Measurements from ENCODE around the gene FSTL5.
A peak's percentile ranks its signal among the peaks of the same experiment; 100 is the strongest.

The FSTL5 gene

DNA sequence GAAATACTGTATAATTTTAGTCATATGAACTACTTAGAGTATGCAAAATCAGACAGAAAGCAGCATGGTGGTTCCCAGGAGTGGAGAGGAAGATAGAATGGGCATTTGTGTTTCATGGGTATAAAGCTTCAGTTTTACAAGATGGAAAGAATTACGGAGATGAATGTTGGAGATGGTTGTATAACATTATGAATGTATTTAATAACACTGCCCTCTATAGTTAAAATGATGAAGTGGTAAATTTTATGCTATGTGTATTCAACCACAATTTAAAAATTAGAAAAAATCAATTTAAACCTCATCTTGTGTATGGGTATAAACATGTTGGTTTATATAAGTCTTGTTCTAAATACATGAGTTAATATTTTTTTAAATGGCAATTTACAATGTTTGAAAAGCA is 521.1 kb downstream of the FSTL5 start:
- TF ChIP-seq GATA1 (IDR thresholded peaks at IDR 0.05; ENCODE audit: low read depth, low read length): no peak
- no peak for TF ChIP-seq POLR2A (IDR thresholded peaks at IDR 0.05; ENCODE audit: low read length)
- no peak for DNase-seq

DNA sequence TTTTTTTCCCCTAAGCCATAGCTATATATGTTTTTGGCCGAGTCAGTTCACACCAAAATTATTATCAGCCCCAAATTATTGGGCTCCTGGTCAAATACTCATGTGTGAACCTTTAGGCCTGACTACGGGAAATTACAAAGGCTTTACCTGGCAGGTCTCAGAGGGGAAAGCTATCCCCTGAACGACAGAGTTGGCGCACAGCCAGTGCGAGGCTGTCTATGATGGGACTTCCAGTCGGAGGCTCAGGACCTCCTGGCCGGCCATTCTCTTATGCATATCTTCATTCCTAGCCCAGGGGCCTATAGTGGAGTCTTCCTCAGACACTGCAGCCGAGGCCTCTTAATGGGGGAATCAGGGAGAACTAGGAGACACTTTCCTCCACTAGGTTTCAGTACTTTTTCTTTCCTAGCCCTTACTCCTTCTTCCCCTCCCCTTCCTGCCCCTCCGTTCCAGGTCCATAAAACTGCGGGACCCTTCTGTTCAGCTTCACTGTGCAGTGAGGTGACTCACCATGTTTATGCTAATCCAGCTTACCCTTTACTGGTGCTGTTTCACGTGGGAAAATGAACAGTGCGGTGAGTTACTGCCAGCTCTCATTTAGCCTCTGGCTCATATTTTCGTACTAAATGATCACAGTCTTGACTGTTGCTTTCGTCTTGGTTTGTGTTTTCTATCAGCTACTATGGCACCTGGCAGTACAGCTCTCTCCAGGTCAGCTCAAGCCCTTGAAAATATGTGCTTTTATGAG is 533.9 kb downstream of the FSTL5 start:
- no peak for DNase-seq
- no peak for TF ChIP-seq POLR2A (IDR thresholded peaks at IDR 0.05; ENCODE audit: low read length)

DNA sequence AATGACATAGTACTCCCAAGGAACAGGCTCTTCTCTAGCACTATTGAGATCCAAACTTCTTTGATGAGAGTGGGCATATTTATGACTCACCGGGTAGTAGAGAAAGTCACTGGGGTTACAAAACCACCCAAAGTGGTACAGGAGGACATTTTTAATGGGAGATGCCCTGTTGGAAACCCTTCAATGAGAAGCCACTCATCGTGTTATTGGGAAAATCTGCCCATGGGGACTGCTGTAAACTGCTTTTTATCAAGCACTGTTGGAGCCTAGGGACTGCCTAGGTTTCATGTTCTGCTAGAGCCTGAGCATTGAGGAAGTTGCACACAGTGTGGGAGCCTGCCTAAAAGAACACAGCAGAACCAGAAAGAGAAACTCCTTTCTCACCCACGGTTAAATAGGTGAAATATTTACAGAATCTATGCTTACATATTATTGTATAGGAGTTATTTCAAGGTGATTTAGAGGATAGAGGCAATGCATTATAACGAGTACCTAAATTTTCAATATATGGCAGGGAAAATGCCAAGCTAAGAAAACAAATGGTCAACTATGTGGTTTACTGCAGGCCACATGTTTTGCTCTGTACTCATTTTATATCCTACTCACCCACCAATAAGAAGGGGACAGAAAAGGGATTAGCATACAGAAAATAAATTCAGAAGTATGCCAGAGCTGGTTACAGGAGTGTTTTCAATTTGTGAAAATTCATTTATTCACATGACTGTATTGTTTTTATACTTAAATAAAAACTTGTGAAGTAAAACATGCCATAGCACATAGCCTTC is 559.1 kb downstream of the FSTL5 start:
- no peak for DNase-seq
- TF ChIP-seq POLR2A (IDR thresholded peaks at IDR 0.05; ENCODE audit: low read length) (no peak), GATA1 (IDR thresholded peaks at IDR 0.05; ENCODE audit: low read depth, low read length) (no peak)

DNA sequence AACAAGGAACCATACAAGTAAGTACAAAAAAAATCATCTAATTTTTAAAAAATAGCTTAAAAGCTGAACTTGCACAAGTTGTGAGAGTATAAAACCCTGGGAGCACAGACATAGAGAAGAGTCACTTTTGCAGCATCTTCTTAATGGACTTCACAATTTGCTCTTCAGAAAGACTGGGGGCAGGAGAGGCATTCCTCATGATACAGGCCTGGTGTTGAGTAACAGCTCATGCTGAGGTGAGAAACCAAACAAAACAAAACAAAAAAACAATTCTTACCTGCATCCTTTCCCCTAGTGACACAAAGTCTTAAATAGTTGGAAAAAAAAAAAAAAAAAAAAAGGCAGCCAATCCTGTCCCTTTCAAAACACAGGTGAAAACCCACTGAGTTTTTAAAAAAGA is 562.8 kb downstream of the FSTL5 start:
- DNase-seq: no peak
- no peak for TF ChIP-seq GATA1 (IDR thresholded peaks at IDR 0.05; ENCODE audit: low read depth, low read length)
- TF ChIP-seq POLR2A (IDR thresholded peaks at IDR 0.05; ENCODE audit: low read length): no peak

DNA sequence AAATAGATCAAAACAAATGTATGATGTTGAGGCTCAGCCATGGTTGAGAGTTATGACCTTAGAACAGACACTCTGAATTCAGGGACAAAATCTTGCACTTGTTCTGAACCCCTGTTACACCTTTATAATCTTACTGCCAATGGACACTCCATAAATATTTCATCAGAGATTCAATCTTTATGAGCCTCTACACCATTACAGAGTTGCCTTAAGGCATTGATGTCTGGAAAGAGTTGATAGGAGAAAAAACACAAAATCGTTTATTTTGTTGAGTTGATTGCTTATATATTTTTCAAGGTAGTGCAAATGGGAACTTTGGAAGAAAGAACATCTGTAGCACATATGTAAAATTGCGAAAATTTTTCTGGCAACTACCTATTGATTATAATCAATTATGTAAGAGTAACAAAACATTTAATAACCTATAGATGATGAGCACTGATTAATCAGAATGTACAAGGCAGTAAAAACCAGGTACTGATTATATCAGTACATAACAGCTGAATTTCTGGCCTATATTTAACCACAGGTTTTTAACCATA is 568.5 kb downstream of the FSTL5 start:
- no peak for TF ChIP-seq GATA1 (IDR thresholded peaks at IDR 0.05; ENCODE audit: low read depth, low read length)
- DNase-seq: no peak

DNA sequence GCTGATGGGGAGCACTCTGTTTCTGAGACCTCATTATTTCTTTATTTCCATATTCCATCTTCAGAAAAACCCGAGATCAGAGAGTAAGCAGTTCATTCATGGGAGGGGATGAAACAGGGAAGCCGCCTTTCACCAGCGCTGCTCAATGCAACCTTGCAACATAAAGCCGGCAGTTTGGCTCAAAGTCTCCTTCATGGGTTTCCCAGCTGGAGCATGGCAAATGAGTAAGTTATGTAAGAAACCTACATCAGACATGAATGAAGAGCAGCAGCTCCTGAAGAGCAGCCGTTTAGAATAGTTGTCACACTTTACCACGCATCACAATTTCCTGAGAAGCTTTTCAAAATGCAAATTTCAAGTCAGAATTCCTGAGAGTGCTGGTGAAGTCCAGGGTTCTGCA is 578.8 kb downstream of the FSTL5 start:
- TF ChIP-seq POLR2A (IDR thresholded peaks at IDR 0.05; ENCODE audit: low read length): no peak
- no peak for TF ChIP-seq GATA1 (IDR thresholded peaks at IDR 0.05; ENCODE audit: low read depth, low read length)

DNA sequence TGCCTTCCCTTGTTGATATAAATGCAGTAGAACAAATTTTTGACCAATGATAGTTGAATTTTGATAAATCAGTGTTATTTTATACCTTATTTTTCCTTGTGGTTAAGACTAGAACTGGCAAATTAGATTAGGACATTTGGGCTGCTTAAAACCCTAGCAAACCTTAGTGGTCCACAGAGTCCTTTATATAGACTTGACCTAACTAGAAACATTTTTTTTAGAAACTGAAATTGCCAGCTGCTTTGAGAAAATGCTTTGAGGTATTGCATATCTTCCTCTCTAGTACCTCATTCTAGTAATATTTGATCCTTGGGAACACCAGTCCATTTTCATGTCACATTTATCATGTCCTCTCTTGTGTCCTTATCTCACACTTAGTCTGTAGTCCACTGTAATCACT is 580.3 kb downstream of the FSTL5 start:
- TF ChIP-seq POLR2A (IDR thresholded peaks at IDR 0.05; ENCODE audit: low read length): no peak
- no peak for TF ChIP-seq GATA1 (IDR thresholded peaks at IDR 0.05; ENCODE audit: low read depth, low read length)
- no peak for DNase-seq

More for the DNA sequence above, 578.8 kb downstream of the FSTL5 start:
- DNase-seq: no peak

DNA sequence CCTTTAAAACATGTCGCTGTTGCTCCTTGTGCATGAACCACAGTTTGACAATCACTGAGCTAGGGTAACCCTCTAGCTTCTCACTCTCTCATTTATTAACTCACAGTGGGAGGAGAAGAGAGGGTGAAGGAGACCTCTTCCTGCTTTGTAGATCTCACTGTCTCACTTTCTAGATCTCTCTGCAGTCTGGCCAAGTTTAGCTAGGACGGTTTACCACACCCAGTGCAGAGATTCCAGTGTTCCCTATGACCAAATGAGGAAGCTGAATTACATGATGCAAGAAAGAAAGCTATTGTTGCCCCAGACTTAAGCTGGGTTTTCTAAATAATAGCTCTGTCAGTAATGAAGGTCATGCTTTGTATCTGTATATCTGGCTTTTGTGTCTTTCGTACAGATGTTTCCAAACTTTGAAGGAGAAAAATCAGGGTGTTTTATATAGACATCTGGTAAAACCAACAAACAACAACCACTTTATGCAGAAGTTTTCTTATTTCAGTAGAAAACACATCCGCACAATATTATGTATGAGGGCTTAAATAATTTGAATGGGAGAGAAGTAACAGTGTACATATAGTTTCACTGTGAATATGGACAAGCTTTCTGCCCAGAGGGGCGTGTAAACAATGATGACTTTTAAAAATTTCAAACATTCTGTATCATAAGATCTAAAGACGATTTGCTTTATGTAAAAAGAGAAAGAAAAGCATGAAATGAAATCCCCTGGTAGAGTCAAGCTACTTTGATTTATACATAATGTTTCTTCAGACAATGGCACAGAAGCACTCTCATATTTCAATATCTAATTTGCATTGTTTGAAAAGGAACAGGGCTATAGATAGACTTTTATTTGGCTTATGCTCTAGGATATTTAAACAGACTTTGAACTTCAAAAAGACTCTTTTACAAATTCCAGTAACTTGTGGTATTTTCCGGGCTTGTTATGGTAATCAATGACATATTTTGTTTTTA is 582.3 kb downstream of the FSTL5 start:
- no peak for DNase-seq
- TF ChIP-seq POLR2A (IDR thresholded peaks at IDR 0.05; ENCODE audit: low read length) (no peak), GATA1 (IDR thresholded peaks at IDR 0.05; ENCODE audit: low read depth, low read length) (no peak)

DNA sequence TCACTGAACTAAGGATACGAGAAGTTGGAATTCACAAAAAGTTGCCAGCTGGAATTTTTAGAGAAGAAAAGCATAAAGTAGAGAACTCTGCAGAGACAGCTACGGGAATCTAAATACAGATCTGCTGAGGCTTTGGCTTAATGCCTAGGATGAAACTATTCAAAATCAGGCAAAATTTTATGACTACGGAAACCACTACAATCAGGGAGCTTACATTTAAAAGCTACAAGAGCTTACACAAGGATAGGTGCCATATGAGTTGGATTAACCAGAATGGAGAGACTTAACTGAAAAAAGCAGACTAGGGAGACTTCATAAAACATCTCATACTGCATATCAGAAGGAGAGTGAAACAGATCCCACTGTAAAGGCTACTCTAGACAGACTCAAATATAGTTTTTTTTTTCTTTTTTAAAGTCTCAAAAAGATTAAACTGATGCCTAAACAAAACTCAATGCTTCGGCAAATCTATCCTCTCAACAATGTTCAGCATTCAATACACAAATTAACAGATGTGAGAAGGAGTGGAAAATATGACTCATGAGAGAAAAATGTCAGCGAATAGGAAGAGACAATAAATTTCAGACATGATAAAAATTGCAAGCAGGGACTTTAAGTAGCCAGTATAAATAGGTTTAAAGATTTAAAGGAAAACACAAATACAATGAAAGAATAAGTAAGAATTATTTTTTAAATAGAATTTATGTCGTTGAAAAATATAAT is 586.1 kb downstream of the FSTL5 start:
- no peak for TF ChIP-seq GATA1 (IDR thresholded peaks at IDR 0.05; ENCODE audit: low read depth, low read length)
- TF ChIP-seq POLR2A (IDR thresholded peaks at IDR 0.05; ENCODE audit: low read length): no peak
- no peak for DNase-seq

DNA sequence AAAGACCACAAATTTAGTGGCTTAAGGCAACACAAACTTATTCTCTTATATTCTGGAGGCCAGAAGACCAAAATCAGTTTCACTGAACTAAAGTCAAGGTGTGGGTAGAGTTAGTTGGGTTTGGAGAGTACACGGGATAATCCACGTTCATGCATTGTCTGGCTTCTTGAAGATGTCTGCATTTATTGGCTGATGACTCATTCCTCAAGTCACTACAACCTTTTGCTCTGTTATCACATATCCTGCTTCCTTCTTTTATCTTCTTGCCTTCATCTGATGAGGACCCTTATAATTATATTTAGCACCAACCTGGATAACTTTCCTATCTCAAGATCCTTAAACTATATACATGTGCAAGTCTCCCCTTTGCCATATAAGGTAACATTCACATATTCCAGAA is 590.0 kb downstream of the FSTL5 start:
- no peak for DNase-seq

DNA sequence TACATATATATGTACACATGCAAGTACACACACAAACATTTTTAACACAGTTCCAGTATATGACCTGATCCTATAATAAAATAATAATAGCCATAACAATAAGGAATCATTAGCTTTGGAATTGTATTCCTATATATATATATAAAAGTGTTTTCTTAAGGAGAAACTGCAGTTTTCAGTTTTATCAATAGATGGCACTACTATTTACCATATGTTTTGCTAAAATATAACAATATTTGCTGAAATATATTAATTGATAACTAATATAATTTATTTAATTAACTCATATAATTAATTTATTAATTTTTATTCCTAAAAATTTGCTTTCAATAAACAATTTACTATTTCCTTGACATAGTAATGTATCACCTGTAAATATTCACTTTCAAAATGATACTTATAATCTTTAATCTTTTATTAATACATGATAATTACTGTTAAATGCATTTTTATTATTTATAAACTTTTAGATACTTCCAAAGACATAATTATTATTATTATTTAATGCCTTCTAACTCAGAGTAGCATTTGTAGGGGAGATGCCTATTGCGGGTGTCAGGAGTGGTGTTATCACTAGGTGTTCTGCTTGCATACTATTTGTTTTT is 599.5 kb downstream of the FSTL5 start:
- DNase-seq: peak in 1 of 2 experiments; percentile 1
- TF ChIP-seq POLR2A (IDR thresholded peaks at IDR 0.05; ENCODE audit: low read length): no peak
- no peak for TF ChIP-seq GATA1 (IDR thresholded peaks at IDR 0.05; ENCODE audit: low read depth, low read length)

More for the DNA sequence above, 590.0 kb downstream of the FSTL5 start:
- no peak for TF ChIP-seq POLR2A (IDR thresholded peaks at IDR 0.05; ENCODE audit: low read length)
- TF ChIP-seq GATA1 (IDR thresholded peaks at IDR 0.05; ENCODE audit: low read depth, low read length): no peak

DNA sequence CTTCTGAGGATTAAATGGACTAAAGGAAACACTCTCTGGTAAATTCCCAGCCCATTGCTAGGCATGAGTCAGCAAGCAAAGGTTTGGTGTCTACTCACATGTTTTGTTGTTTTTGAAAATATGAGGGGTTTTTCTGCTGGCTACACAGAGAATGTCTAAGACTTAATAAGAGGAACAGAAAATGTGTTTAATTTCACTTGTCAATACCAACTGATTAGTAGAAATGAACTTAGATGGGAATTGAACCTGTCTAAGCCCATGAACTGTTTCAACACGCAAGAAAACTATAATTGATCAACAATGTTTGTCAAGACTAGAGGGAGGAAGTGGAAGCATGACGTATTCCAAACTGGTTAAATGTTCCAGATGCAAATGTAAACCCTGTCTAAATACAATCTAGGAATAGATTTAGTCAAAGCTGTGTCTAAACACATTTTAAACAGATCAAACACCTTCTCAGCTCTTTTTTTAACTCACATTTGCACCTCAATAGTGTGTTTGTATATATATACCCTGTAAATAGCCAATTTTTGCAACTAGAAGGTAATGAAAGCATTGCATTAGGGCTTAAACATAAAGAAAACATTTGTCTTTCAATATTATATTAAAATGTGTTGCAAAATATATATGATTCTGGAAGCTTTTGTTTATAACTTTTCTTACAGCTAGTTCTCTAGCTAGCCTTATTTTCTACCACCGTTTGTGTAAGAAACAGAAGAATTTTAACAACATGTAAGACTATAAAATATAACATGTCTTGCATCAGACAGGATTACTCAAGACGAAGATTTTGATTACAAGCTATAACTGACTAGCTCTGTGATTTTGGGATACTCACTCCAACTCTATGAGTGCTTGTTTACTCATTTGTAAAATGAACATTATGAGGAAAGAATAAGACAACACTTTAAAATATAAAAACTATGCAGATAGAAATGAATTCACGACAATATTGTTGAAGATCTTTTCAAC is 607.8 kb downstream of the FSTL5 start:
- DNase-seq: no peak
- no peak for TF ChIP-seq POLR2A (IDR thresholded peaks at IDR 0.05; ENCODE audit: low read length)
- TF ChIP-seq GATA1 (IDR thresholded peaks at IDR 0.05; ENCODE audit: low read depth, low read length): no peak

Measured in erythroblast (primary cell).